Endothelial cell of umbilical vein (primary cell): ENCODE results near the gene SNX2. TPM values are rescaled to one million over a fixed set of nuclear protein-coding genes. Genes with fewer than 3 reads are reported as not detected.

Source experiments
- BruUV-seq: library from RNA; stranded (reverse); fragments of 400-500 nt; replicated peaks from 2 replicates; lab custom pipeline; 2021; lab: Mats Ljungman, UMichigan
- CTCF ChIA-PET: fragments of 300-600, 350-600 bp; sonication (Branson Sonifier 250); formaldehyde crosslinking; loops from one replicate; lab custom pipeline; 2021; ENCODE audit warnings: antibody characterized with exemption, inconsistent platforms; lab: Charles Lee
- POLR2A ChIA-PET: fragments of 300-600, 350-600 bp; sonication (Branson Sonifier 250); formaldehyde crosslinking; loops from one replicate; lab custom pipeline; 2021; ENCODE audit warnings: antibody characterized with exemption, inconsistent platforms; lab: Charles Lee
- DNase-seq: peaks from one replicate; pipeline ENCODE4 v3.0.0-alpha.2; 2011; ENCODE audit warnings: low read depth, low spot score
- FAIRE-seq: peaks from 2 replicates; lab custom pipeline; 2011; peaks lifted over from hg19 to GRCh38; lab: Jason Lieb, UNC
- H2AFZ ChIP-seq: 2 replicates; pipeline ENCODE4 v1.6.0; 2012; ENCODE audit warnings: low read depth, low read length, control low read depth, inconsistent platforms
- H3K27ac ChIP-seq: 2 replicates; pipeline ENCODE4 v1.5.1; 2011; ENCODE audit warnings: low read depth, mild to moderate bottlenecking, control low read depth, low read length, moderate library complexity; ENCODE audit not compliant: insufficient read depth
- H3K27me3 ChIP-seq, 2 experiments: 2 replicates each; pipeline versions ENCODE4 v1.6.0 to v1.6.1; 2011; ENCODE audit warnings: low read length in 2 of 2, mixed read lengths in 1 of 2; ENCODE audit not compliant: control insufficient read depth in 2 of 2, insufficient read depth in 2 of 2
- H3K36me3 ChIP-seq, 2 experiments: 2 replicates in 1 of 2; 3 replicates in 1 of 2; pipeline ENCODE4 v1.5.1; 2011; ENCODE audit warnings: low read length in 2 of 2, mild to moderate bottlenecking in 1 of 2, moderate library complexity in 1 of 2; ENCODE audit not compliant: control insufficient read depth in 2 of 2, insufficient read depth in 2 of 2; ENCODE audit errors: extremely low read depth in 1 of 2
- H3K4me1 ChIP-seq: 3 replicates; pipeline ENCODE4 v1.5.1; 2011; ENCODE audit warnings: mild to moderate bottlenecking, low read length; ENCODE audit not compliant: control insufficient read depth, insufficient read depth; ENCODE audit errors: extremely low read depth
- H3K4me2 ChIP-seq: 2 replicates; pipeline ENCODE4 v1.6.1; 2011; ENCODE audit warnings: low read length, control low read depth, mixed read lengths; ENCODE audit not compliant: insufficient read depth
- H3K4me3 ChIP-seq, 3 experiments: fragments of 200-600 bp in 1 of 3; sonication (generic), shearing (Covaris generic) in 1 of 3; replicated peaks in 1 of 3; 2 replicates each; pipeline ENCODE4 v1.5.1; 2011 to 2016; ENCODE audit warnings: control low read depth in 3 of 3, low read length in 3 of 3, mild to moderate bottlenecking in 2 of 3, inconsistent platforms in 1 of 3, low read depth in 1 of 3, moderate library complexity in 1 of 3; ENCODE audit not compliant: insufficient read depth in 1 of 3
- H3K79me2 ChIP-seq: 2 replicates; pipeline ENCODE4 v1.6.0; 2012; ENCODE audit warnings: low read length, inconsistent platforms; ENCODE audit not compliant: control insufficient read depth, insufficient read depth
- H3K9ac ChIP-seq: replicated peaks from 2 replicates; pipeline ENCODE3; 2011; ENCODE audit warnings: low read length, control low read depth; ENCODE audit not compliant: insufficient read depth; ENCODE audit errors: extremely low read depth
- H3K9me1 ChIP-seq: replicated peaks from 3 replicates; pipeline ENCODE4 v1.6.0; 2011; ENCODE audit warnings: mild to moderate bottlenecking, low read length; ENCODE audit not compliant: control insufficient read depth, insufficient read depth; ENCODE audit errors: extremely low read depth
- H3K9me3 ChIP-seq: replicated peaks from 2 replicates; pipeline ENCODE4 v1.5.1; 2012; ENCODE audit warnings: low read length, inconsistent platforms; ENCODE audit not compliant: control insufficient read depth, insufficient read depth
- H4K20me1 ChIP-seq: replicated peaks from 2 replicates; pipeline ENCODE3; 2011; ENCODE audit warnings: mild to moderate bottlenecking, low read length; ENCODE audit not compliant: control insufficient read depth, insufficient read depth; ENCODE audit errors: extremely low read depth
- CTCF ChIP-seq, 2 donors: IDR thresholded peaks; 1 replicate in 1 of 2; 2 replicates in 1 of 2; pipeline ENCODE4 v1.5.1; 2011; ENCODE audit warnings: low read length in 2 of 2, mild to moderate bottlenecking in 2 of 2, moderate library complexity in 2 of 2, control low read depth in 1 of 2, inconsistent platforms in 1 of 2, low read depth in 1 of 2; ENCODE audit not compliant: insufficient read depth in 1 of 2; ENCODE audit errors: extremely low read depth in 1 of 2
- EZH2 ChIP-seq: IDR thresholded peaks from 2 replicates; pipeline ENCODE4 v1.6.1; 2012; ENCODE audit warnings: borderline replicate concordance, low read depth, mild to moderate bottlenecking, moderate library complexity, low read length, inconsistent platforms; ENCODE audit not compliant: severe bottlenecking
- FOS ChIP-seq: IDR thresholded peaks from 2 replicates; pipeline ENCODE4 v1.6.1; 2011; ENCODE audit warnings: mild to moderate bottlenecking, low read length, moderate library complexity, borderline replicate concordance; ENCODE audit not compliant: insufficient read depth
- GATA2 ChIP-seq: IDR thresholded peaks from 2 replicates; pipeline ENCODE4 v1.7.0; 2011; ENCODE audit warnings: low read depth, mild to moderate bottlenecking, moderate library complexity, mixed read lengths, low read length; ENCODE audit not compliant: insufficient read length, insufficient read depth
- JUN ChIP-seq: IDR thresholded peaks from 2 replicates; pipeline ENCODE4 v1.6.1; 2011; ENCODE audit warnings: borderline replicate concordance, low read depth; ENCODE audit not compliant: insufficient read length, insufficient read depth
- MAX ChIP-seq: IDR thresholded peaks from 2 replicates; pipeline ENCODE4 v1.6.1; 2011; ENCODE audit not compliant: insufficient read depth, insufficient read length
- MYC ChIP-seq: IDR thresholded peaks from one replicate; pipeline ENCODE4 v1.6.1; 2011; ENCODE audit warnings: mild to moderate bottlenecking, low read depth, low read length
- POLR2A ChIP-seq: IDR thresholded peaks from 2 replicates; pipeline ENCODE4 v1.6.1; 2012; ENCODE audit warnings: low read depth, mild to moderate bottlenecking, control low read depth, low read length
- POLR2AphosphoS5 ChIP-seq: IDR thresholded peaks from 2 replicates; pipeline ENCODE4 v1.6.1; 2012; ENCODE audit warnings: low read depth, mild to moderate bottlenecking, control low read depth, low read length, moderate library complexity; ENCODE audit not compliant: insufficient read depth
- dilution Hi-C: fragments of 300-500 bp; cut with MboI; formaldehyde crosslinking; loops from one replicate; pipeline ENCODE4 v1.15.0; 2019; ENCODE audit warnings: low sequenced_read_pairs; ENCODE audit not compliant: extremely low pct_ligation_motif_present
- intact Hi-C: fragments of 100-400 bp; cut with micrococcal nuclease; formaldehyde crosslinking; loops from one replicate; pipeline ENCODE4 v1.10.0; 2022
- polyA plus RNA-seq, 4 experiments: library from polyadenylated mRNA; depleted of rRNA in 3 of 4; stranded (reverse) in 3 of 4; unstranded in 1 of 4; fragments of >200 nt; gene quantifications; 2 replicates each; pipeline versions ENCODE4 v1.2.1 to v1.2.3, GENCODE V29; 2011 to 2012; ENCODE audit warnings: missing spikeins in 1 of 4
- total RNA-seq: library from RNA; stranded (reverse); gene quantifications from 2 replicates; pipeline ENCODE4 v1.2.3, GENCODE V29; 2021

The SNX2 gene
- total and polyA plus RNA-seq, 2 donors (not counting 3 experiments of a cell fraction or from before 2014, with no cell fraction given), result 14.4 to 51.2 TPM

- DNase-seq (peak; percentile 89), FAIRE-seq (peak; percentile 95)
- Histone ChIP-seq H4K20me1 (no peaks in the 10 kb centered on the region), H3K27ac (peak overlapping the region; percentile 72), H3K9me1 (no peaks in the 10 kb centered on the region), H3K9ac (peak overlapping the region; percentile 58), H3K4me3 (no peak overlapping the region), H3K36me3 (no peaks in the 10 kb centered on the region), H3K27me3 (no peaks in the 10 kb centered on the region), H2AFZ (peak overlapping the region; percentile 60), H3K4me1 (peaks cover 20% of the 10 kb centered on the region), H3K4me2 (peak overlapping the region; percentile 94), H3K9me3 (no peaks in the 10 kb centered on the region), H3K79me2 (no peaks in the 10 kb centered on the region)
- CTCF ChIA-PET, result interaction anchor here (1.8 kb wide), 1 partner anchor 23 kb away, joined by 7 read pairs; no protein-coding TSS in a partner anchor
- POLR2A ChIA-PET, result no interaction called here
- intact Hi-C loops, result loop anchor here (1.0 kb wide), 1 partner anchor 48 kb away; the partner anchor contains the start of gene SNX2
- no TSS peak for BruUV-seq
- TF ChIP-seq FOS (peak; percentile 89), EZH2 (no peak), POLR2AphosphoS5 (peak; percentile 23), MAX (no peak), GATA2 (no peak), POLR2A (no peak), JUN (peak; percentile 97), MYC (no peak), CTCF (IDR thresholded peaks at IDR 0.05; ENCODE audit: extremely low read depth in 1 of 2, insufficient read depth in 1 of 2, low read depth in 1 of 2, low read length in 2 of 2) (no peak)
- dilution Hi-C loops, result no loop called here
Observed at GRCh38 chr5:122727112-122727541, 47.8 kb upstream of the SNX2 start.
